Neuron (in vitro differentiated cells): ENCODE data around the gene NHS.

Source experiments
- H2AFZ ChIP-seq: one replicate; pipeline ENCODE4 v1.6.1; 2013; ENCODE audit warnings: low read depth, mild to moderate bottlenecking, inconsistent platforms, low read length, moderate library complexity
- H3K27me3 ChIP-seq: one replicate; pipeline ENCODE4 v1.6.1; 2013; ENCODE audit warnings: low read length; ENCODE audit not compliant: insufficient read depth
- H3K36me3 ChIP-seq: one replicate; pipeline ENCODE4 v1.6.1; 2013; ENCODE audit warnings: low read length; ENCODE audit not compliant: insufficient read depth
- H3K4me1 ChIP-seq: one replicate; pipeline ENCODE4 v1.6.1; 2013; ENCODE audit warnings: low read length; ENCODE audit not compliant: insufficient read depth
- H3K4me3 ChIP-seq: 2 replicates; pipeline ENCODE4 v1.5.1; 2013; ENCODE audit warnings: mild to moderate bottlenecking, low read length, moderate library complexity
- H3K9me3 ChIP-seq: one replicate; pipeline ENCODE4 v1.6.1; 2013; ENCODE audit warnings: low read length

NHS gene

DNA sequence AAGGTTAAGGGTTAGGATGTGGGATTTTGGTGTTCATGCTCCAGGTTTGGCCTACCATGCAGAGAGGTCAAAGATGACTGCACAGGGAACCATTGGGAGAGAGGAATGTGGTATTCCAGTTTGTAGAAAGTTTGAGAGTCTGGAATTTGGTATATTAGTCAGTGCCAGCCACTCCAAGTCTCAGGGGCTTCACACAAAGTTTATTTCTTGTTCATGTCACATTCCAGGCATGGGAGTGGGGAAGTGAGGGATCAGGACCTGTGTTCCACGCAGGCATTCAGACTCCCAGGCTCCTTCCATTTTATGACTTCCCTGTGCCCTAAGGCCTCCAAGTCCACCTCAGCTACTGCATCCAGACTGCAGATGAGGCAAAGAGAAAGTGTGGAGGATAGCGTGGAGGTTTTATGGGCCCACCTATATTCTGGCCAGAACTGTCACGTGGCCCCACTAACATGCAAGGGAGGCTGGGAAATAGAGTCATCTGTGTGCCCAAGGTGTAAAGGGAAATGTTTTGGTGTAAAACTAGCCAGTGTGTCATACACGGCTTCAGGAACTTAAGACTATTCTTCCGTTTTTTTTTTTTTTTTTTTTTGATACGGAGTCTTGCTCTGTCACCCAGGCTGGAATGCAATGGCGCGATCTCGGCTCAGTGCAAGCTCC is 221.7 kb downstream of the NHS start:
- no peak overlapping the region for H3K4me3 ChIP-seq
- no peaks in the 10 kb centered on the region for H3K9me3 ChIP-seq
- H3K4me1 ChIP-seq, result peaks cover 3% of the 10 kb centered on the region
- no peaks in the 10 kb centered on the region for H3K36me3 ChIP-seq
- H3K27me3 ChIP-seq, result no peaks in the 10 kb centered on the region
- no peak overlapping the region for H2AFZ ChIP-seq

- Histone ChIP-seq H3K4me3 (no peak overlapping the region), H3K27me3 (no peaks in the 10 kb centered on the region), H2AFZ (no peak overlapping the region), H3K9me3 (no peaks in the 10 kb centered on the region), H3K36me3 (no peaks in the 10 kb centered on the region), H3K4me1 (no peaks in the 10 kb centered on the region)
Measured at GRCh38 chrX:17597327-17597726, 222.3 kb downstream of the NHS start.

GRCh38 chrX:17597836-17598439 is 222.9 kb downstream of the NHS start:
- Histone ChIP-seq H3K4me1 (no peaks in the 10 kb centered on the region), H3K27me3 (no peaks in the 10 kb centered on the region)

GRCh38 chrX:17601441-17602200 is 226.6 kb downstream of the NHS start:
- H3K4me1 ChIP-seq, result peaks cover 16% of the 10 kb centered on the region
- H3K27me3 ChIP-seq, result no peaks in the 10 kb centered on the region
- H2AFZ ChIP-seq, result no peak overlapping the region
- no peaks in the 10 kb centered on the region for H3K36me3 ChIP-seq
- no peak overlapping the region for H3K4me3 ChIP-seq
- H3K9me3 ChIP-seq, result no peaks in the 10 kb centered on the region

More at GRCh38 chrX:17597836-17598439, 222.9 kb downstream of the NHS start:
- Histone ChIP-seq H3K4me3 (no peak overlapping the region), H2AFZ (no peak overlapping the region), H3K36me3 (no peaks in the 10 kb centered on the region), H3K9me3 (no peaks in the 10 kb centered on the region)

DNA sequence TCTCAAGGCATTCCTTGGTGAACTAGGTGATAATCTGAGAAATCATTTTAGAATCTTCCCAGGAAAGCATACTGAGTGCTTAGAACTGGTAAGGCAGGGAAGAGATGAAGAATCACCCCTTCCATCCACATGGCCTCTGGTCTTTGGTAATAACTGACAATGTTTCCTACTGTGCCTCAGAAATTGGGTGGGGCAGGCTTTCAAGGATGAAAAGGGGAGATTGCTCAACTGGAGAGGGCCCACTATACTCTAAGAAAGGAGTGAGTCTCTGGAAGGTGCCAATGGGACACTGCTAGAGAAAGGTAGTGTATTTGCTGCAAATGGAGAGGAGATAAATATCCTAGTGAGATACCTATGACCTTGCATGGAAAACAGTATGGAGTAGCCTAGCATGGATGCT is 227.2 kb downstream of the NHS start:
- H3K27me3 ChIP-seq, result no peaks in the 10 kb centered on the region
- no peak overlapping the region for H2AFZ ChIP-seq
- H3K9me3 ChIP-seq, result no peaks in the 10 kb centered on the region
- H3K36me3 ChIP-seq, result no peaks in the 10 kb centered on the region
- no peak overlapping the region for H3K4me3 ChIP-seq
- peaks cover 16% of the 10 kb centered on the region for H3K4me1 ChIP-seq

DNA sequence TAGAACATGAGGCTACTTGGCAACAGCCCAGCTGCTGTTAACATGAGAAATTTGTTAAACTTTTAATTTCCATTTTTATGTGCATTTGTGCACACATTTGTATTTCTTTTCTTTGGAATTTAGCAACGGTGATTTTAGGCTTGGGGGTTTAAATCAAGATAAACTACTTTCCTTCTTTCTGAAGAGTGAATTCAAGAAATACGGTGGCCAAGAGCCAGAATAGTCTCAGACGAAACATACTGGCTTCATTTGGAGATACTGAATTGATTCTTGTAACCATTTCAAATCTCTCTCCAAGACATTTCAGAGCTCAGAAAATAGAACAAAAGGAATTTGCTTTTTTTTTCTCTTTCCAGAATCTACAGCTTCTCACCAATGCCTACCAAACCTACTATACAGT is 228.2 kb downstream of the NHS start:
- no peaks in the 10 kb centered on the region for H3K27me3 ChIP-seq
- no peaks in the 10 kb centered on the region for H3K36me3 ChIP-seq
- H2AFZ ChIP-seq, result no peak overlapping the region
- peaks cover 18% of the 10 kb centered on the region for H3K4me1 ChIP-seq
- no peak overlapping the region for H3K4me3 ChIP-seq
- H3K9me3 ChIP-seq, result no peaks in the 10 kb centered on the region

- Histone ChIP-seq H3K36me3 (no peaks in the 10 kb centered on the region), H3K9me3 (no peaks in the 10 kb centered on the region), H3K4me1 (peaks cover 24% of the 10 kb centered on the region)
Measured at GRCh38 chrX:17605676-17606075, 230.7 kb downstream of the NHS start.

GRCh38 chrX:17606231-17606630 is 231.2 kb downstream of the NHS start:
- H3K9me3 ChIP-seq, result no peaks in the 10 kb centered on the region
- H3K4me3 ChIP-seq, result no peak overlapping the region
- no peaks in the 10 kb centered on the region for H3K27me3 ChIP-seq
- H3K36me3 ChIP-seq, result no peaks in the 10 kb centered on the region
- H3K4me1 ChIP-seq, result peaks cover 24% of the 10 kb centered on the region
- no peak overlapping the region for H2AFZ ChIP-seq

More at GRCh38 chrX:17605676-17606075, 230.7 kb downstream of the NHS start:
- no peak overlapping the region for H2AFZ ChIP-seq
- no peak overlapping the region for H3K4me3 ChIP-seq
- no peaks in the 10 kb centered on the region for H3K27me3 ChIP-seq

GRCh38 chrX:17608888-17609287 is 233.9 kb downstream of the NHS start:
- H3K4me1 ChIP-seq, result peaks cover 24% of the 10 kb centered on the region
- no peaks in the 10 kb centered on the region for H3K27me3 ChIP-seq
- no peak overlapping the region for H2AFZ ChIP-seq
- H3K36me3 ChIP-seq, result no peaks in the 10 kb centered on the region
- H3K9me3 ChIP-seq, result no peaks in the 10 kb centered on the region
- no peak overlapping the region for H3K4me3 ChIP-seq

DNA sequence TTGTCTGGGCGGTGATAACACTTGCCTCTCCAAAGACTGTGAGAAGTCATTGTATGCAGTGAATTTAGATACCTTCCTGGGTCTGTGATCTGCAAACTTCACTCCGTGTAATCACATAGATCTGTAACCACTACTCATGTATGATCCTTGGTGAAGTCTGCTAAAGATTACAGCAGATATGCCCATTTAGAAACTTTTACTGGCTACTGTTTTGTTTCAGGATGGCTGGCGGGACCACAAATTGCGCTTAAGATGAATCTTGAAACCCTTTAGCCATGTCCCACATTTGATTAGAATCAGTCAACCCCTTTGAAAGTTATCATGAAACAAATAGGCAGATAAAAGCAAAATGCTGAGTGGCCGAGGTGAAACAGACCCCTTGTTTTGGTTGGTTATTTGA is 235.8 kb downstream of the NHS start:
- H3K4me1 ChIP-seq, result peaks cover 14% of the 10 kb centered on the region
- no peak overlapping the region for H3K4me3 ChIP-seq
- no peaks in the 10 kb centered on the region for H3K36me3 ChIP-seq
- H3K9me3 ChIP-seq, result no peaks in the 10 kb centered on the region
- H2AFZ ChIP-seq, result no peak overlapping the region
- H3K27me3 ChIP-seq, result no peaks in the 10 kb centered on the region

- no peaks in the 10 kb centered on the region for H3K27me3 ChIP-seq
- peaks cover under 1% of the 10 kb centered on the region for H3K9me3 ChIP-seq
- no peaks in the 10 kb centered on the region for H3K4me1 ChIP-seq
- H3K4me3 ChIP-seq, result no peak overlapping the region
- no peaks in the 10 kb centered on the region for H3K36me3 ChIP-seq
- H2AFZ ChIP-seq, result no peak overlapping the region
Measured at GRCh38 chrX:17613979-17614588, 239.1 kb downstream of the NHS start.

DNA sequence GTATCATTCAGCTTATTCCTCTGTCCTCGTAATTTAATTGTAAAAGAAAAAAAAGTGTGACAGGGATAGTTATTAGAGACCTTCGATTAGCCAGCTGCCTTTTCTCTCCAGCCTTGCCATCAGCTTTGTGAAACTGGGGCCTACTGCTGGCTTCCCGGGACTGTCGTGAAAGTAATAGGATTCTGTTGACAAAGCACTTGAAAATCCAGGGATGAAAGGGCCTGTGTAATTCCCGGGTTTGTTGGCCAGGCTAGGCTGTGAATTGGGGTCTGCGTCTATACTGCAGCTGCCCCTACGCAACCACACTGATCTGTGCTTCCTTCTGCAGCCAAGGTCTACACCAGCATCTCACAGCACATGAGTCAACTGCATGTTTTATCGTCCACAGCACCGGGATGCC is 241.9 kb downstream of the NHS start:
- peaks cover 4% of the 10 kb centered on the region for H3K4me1 ChIP-seq
- H3K9me3 ChIP-seq, result peaks cover 2% of the 10 kb centered on the region
- H3K27me3 ChIP-seq, result no peaks in the 10 kb centered on the region
- H2AFZ ChIP-seq, result no peak overlapping the region
- H3K36me3 ChIP-seq, result no peaks in the 10 kb centered on the region
- H3K4me3 ChIP-seq, result no peak overlapping the region

DNA sequence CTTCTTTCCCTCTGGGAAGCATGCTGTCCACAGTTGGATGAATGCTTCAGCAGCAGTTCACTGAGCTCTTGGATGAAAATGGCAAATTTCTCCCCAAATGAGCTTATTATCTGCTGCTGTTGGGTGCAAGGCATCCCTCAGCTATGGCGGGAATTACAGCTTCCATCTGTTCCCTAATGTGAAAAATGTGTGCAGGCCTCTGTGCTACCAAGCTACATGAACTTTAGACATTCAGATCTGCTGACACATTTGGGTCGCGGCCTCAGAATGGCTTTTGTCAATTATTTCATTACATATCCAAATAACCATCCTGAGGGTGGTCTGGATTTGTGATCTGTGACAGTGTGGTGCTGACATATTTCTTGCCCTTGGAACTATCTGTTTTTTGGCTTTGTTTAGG is 242.8 kb downstream of the NHS start:
- no peak overlapping the region for H3K4me3 ChIP-seq
- no peaks in the 10 kb centered on the region for H3K27me3 ChIP-seq
- H3K36me3 ChIP-seq, result no peaks in the 10 kb centered on the region
- peaks cover 2% of the 10 kb centered on the region for H3K9me3 ChIP-seq
- H3K4me1 ChIP-seq, result peaks cover 5% of the 10 kb centered on the region
- no peak overlapping the region for H2AFZ ChIP-seq
